ENCODE measurements around the gene PDE11A.

GRCh38 chr2:177612659-177613058 is 459.9 kb downstream of the PDE11A start:
- no peak for TF ChIP-seq CTCF (IDR thresholded peaks at IDR 0.05)
- TF ChIP-seq POLR2A (IDR thresholded peaks at IDR 0.05) = no peak
- TF ChIP-seq EP300 (IDR thresholded peaks at IDR 0.05) = no peak

Measured in tibial nerve (tissue), 4 donors.